Progenitor cell of endocrine pancreas (in vitro differentiated cells): ENCODE data around the gene ERH. TPM values are rescaled to one million over a fixed set of nuclear protein-coding genes. Genes with fewer than 3 reads are reported as not detected.

Experiments used
- DNase-seq: peaks from one replicate; pipeline ENCODE4 v3.0.0; 2021; ENCODE audit warnings: low spot score; ENCODE audit not compliant: unreplicated experiment
- H3K27ac Mint-ChIP-seq: 2 replicates; pipeline ENCODE4 v1.8.0; 2021; ENCODE audit warnings: mild to moderate bottlenecking, moderate library complexity, mixed read lengths
- H3K27me3 Mint-ChIP-seq: 2 replicates; pipeline ENCODE4 v1.8.0; 2021; ENCODE audit warnings: mixed read lengths
- H3K36me3 Mint-ChIP-seq: 2 replicates; pipeline ENCODE4 v1.8.0; 2022; ENCODE audit warnings: mixed read lengths; ENCODE audit not compliant: insufficient read depth
- H3K4me1 Mint-ChIP-seq: 2 replicates; pipeline ENCODE4 v1.8.0; 2021; ENCODE audit warnings: low read depth, mixed read lengths
- H3K4me3 Mint-ChIP-seq: 2 replicates; pipeline ENCODE4 v1.8.0; 2021; ENCODE audit warnings: low read depth, mild to moderate bottlenecking, moderate library complexity, mixed read lengths
- H3K9me3 Mint-ChIP-seq: 2 replicates; pipeline ENCODE4 v1.8.0; 2021; ENCODE audit warnings: low read depth, mixed read lengths
- total RNA-seq: library from RNA; stranded (reverse); gene quantifications from 2 replicates; pipeline ENCODE4 v1.2.1, GENCODE V29; 2021
- TF ChIP-seq, protein P1 (sequence below): fragments of 200-600 bp; sonication (generic); IDR thresholded peaks from one replicate; pipeline ENCODE4 v1.5.0; 2021; ENCODE audit warnings: antibody characterized with exemption, mild to moderate bottlenecking; ENCODE audit not compliant: unreplicated experiment

Gene ERH
- total RNA-seq, 1 donor from 2014 or later, result 310 TPM

GRCh38 chr14:69364378-69364777 is 33.7 kb downstream of the ERH start:
- Mint-ChIP-seq H3K4me3 (no peak overlapping the region), H3K27me3 (peaks cover 14% of the 10 kb centered on the region), H3K4me1 (no peaks in the 10 kb centered on the region), H3K27ac (no peak overlapping the region), H3K9me3 (no peaks in the 10 kb centered on the region), H3K36me3 (no peaks in the 10 kb centered on the region)
- TF ChIP-seq, protein P1, sequence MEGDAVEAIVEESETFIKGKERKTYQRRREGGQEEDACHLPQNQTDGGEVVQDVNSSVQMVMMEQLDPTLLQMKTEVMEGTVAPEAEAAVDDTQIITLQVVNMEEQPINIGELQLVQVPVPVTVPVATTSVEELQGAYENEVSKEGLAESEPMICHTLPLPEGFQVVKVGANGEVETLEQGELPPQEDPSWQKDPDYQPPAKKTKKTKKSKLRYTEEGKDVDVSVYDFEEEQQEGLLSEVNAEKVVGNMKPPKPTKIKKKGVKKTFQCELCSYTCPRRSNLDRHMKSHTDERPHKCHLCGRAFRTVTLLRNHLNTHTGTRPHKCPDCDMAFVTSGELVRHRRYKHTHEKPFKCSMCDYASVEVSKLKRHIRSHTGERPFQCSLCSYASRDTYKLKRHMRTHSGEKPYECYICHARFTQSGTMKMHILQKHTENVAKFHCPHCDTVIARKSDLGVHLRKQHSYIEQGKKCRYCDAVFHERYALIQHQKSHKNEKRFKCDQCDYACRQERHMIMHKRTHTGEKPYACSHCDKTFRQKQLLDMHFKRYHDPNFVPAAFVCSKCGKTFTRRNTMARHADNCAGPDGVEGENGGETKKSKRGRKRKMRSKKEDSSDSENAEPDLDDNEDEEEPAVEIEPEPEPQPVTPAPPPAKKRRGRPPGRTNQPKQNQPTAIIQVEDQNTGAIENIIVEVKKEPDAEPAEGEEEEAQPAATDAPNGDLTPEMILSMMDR, result no peak
- DNase-seq, result no peak

GRCh38 chr14:69363964-69364363 is 34.1 kb downstream of the ERH start:
- TF ChIP-seq, protein P1, result no peak
- H3K27me3 Mint-ChIP-seq, result peaks cover 16% of the 10 kb centered on the region
- H3K9me3 Mint-ChIP-seq, result no peaks in the 10 kb centered on the region
- no peak overlapping the region for H3K4me3 Mint-ChIP-seq
- H3K27ac Mint-ChIP-seq, result no peak overlapping the region
- H3K36me3 Mint-ChIP-seq, result no peaks in the 10 kb centered on the region
- no peaks in the 10 kb centered on the region for H3K4me1 Mint-ChIP-seq
- DNase-seq, result no peak

DNA sequence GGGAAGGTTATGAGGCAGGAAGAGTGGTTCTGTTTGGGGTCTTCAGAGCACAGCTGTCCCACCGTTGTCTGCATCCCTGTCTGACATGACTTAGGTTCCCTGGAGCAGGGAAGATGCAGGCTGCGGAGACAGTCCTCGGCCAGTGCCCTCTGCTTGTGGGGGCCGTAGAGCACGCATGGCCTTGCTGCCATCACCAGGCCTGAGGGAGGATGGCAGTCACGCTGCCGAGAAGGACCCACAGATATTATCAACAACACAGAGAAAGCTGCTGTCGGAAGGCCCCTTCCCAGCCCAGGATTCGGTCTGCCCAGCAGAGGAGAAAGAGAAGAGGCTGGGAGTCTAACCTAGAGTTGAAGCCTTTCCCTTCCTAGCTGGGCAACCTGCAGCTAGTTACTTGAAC is 35.0 kb downstream of the ERH start:
- no peaks in the 10 kb centered on the region for H3K4me1 Mint-ChIP-seq
- H3K27me3 Mint-ChIP-seq, result peaks cover 18% of the 10 kb centered on the region
- DNase-seq, result no peak
- H3K27ac Mint-ChIP-seq, result no peak overlapping the region
- H3K4me3 Mint-ChIP-seq, result no peak overlapping the region
- TF ChIP-seq, protein P1, result peak; percentile 37
- H3K9me3 Mint-ChIP-seq, result no peaks in the 10 kb centered on the region
- no peaks in the 10 kb centered on the region for H3K36me3 Mint-ChIP-seq

DNA sequence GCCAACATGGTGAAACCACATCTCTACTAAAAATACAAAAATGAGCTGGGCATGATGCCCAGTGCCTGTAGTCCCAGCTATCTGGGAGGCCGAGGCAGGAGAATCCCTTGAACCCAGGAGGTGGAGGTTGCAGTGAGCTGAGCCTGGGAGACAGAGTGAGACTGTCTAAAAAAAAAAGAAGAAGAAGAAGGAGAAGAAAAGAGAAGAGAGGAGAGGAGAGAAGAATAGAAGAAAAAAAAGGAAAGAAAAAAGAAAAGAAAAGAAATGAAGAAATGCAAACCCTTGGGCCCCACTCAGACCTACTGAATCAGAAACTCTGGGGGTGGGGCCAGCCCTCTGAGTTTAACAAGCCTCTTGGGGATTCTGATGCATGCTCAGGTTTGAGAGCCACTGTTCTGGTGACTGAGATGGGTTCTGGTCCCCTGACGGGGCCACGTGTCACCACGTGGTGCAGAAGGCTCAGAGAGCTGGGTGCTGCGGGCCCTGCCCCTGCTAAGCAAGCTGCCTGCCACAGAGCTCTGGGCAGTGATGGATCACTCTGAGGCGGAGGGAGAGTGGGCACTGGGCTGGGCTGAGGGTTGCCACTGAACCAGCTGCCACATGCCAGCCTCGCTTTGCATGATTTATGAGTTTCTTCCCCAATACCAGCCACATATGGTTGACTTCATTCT is 37.5 kb downstream of the ERH start:
- H3K27me3 Mint-ChIP-seq, result peaks cover 16% of the 10 kb centered on the region
- no peaks in the 10 kb centered on the region for H3K4me1 Mint-ChIP-seq
- no peaks in the 10 kb centered on the region for H3K36me3 Mint-ChIP-seq
- H3K9me3 Mint-ChIP-seq, result no peaks in the 10 kb centered on the region
- no peak overlapping the region for H3K4me3 Mint-ChIP-seq
- H3K27ac Mint-ChIP-seq, result no peak overlapping the region
- TF ChIP-seq, protein P1, result no peak
- no peak for DNase-seq

DNA sequence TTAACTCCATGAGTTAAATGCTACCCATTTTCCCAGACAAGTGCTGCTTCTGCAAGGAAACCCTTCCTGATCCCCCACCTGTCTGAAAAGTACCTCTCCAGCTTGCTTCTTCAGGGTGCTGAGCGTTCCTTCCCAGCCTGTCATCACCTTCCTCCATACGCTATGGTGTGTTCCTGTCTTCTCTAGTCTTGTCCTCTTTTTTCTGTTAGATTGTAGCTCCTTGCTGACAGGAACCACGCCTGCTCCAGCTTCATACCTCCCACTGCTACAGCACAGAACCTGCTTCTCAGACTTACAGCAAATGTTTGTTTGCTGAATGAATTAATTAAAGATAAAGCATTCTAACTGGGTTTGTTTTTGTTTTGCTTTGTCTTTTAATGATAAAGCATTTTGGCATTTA is 39.1 kb downstream of the ERH start:
- Mint-ChIP-seq H3K9me3 (no peaks in the 10 kb centered on the region), H3K27me3 (peaks cover 13% of the 10 kb centered on the region), H3K4me3 (no peak overlapping the region), H3K36me3 (no peaks in the 10 kb centered on the region), H3K27ac (no peak overlapping the region), H3K4me1 (no peaks in the 10 kb centered on the region)
- TF ChIP-seq, protein P1, result no peak
- DNase-seq, result no peak
